SK-N-SH treated with all-trans-retinoic acid at 6 μM for 48 hours (cell line): Measurements from ENCODE around the gene CGB2.

Experiments
- ATAC-seq: fragments of 200-7000 bp; cut with Tn5 transposase; 3 replicates; pipeline ENCODE4 v1.9.1; 2020; ENCODE audit warnings: mild to moderate bottlenecking, moderate library complexity
- ARNTL ChIP-seq: fragments of 450-650 bp; formaldehyde crosslinking; IDR thresholded peaks from 2 replicates; pipeline ENCODE4 v1.5.0; 2020; ENCODE audit warnings: low read depth, mild to moderate bottlenecking, moderate library complexity, borderline replicate concordance
- BACH2 ChIP-seq: fragments of 250-450 bp; sonication (Bioruptor Pico); IDR thresholded peaks from 2 replicates; pipeline ENCODE4 v1.9.0; 2021; ENCODE audit warnings: mild to moderate bottlenecking, borderline replicate concordance
- CSDC2 ChIP-seq: fragments of 250-450 bp; sonication (Bioruptor Pico); IDR thresholded peaks from 2 replicates; pipeline ENCODE4 v1.5.0; 2020; ENCODE audit warnings: mild to moderate bottlenecking, moderate library complexity
- ESRRG ChIP-seq: fragments of 250-450 bp; sonication (Bioruptor Pico); IDR thresholded peaks from 2 replicates; pipeline ENCODE4 v1.6.1; 2021; ENCODE audit warnings: mild to moderate bottlenecking
- GLIS3 ChIP-seq: fragments of 250-450 bp; sonication (Bioruptor Pico); IDR thresholded peaks from 2 replicates; pipeline ENCODE4 v1.5.0; 2020; ENCODE audit warnings: mild to moderate bottlenecking, moderate library complexity
- ISL1 ChIP-seq: fragments of 250-450 bp; sonication (Bioruptor Pico); IDR thresholded peaks from 2 replicates; pipeline ENCODE4 v2.1.2; 2022; ENCODE audit warnings: mild to moderate bottlenecking, moderate library complexity
- PPARA ChIP-seq: fragments of 250-450 bp; sonication (Bioruptor Pico); IDR thresholded peaks from 2 replicates; pipeline ENCODE4 v1.5.0; 2020; ENCODE audit warnings: mild to moderate bottlenecking, borderline replicate concordance
- SNAI2 ChIP-seq: fragments of 250-450 bp; sonication (Bioruptor Pico); IDR thresholded peaks from 2 replicates; pipeline ENCODE4 v1.5.0; 2020; ENCODE audit warnings: mild to moderate bottlenecking, moderate library complexity
- TCF4 ChIP-seq: fragments of 250-450 bp; sonication (Bioruptor Pico); IDR thresholded peaks from 2 replicates; pipeline ENCODE4 v1.8.0; 2021; ENCODE audit warnings: mild to moderate bottlenecking, moderate library complexity, borderline replicate concordance
- TOX ChIP-seq: fragments of 250-450 bp; sonication (Bioruptor Pico); IDR thresholded peaks from 2 replicates; pipeline ENCODE4 v1.8.0; 2021; ENCODE audit warnings: mild to moderate bottlenecking, moderate library complexity, borderline replicate concordance
- ZFP3 ChIP-seq: fragments of 250-450 bp; sonication (Bioruptor Pico); IDR thresholded peaks from 2 replicates; pipeline ENCODE4 v1.5.0; 2020; ENCODE audit warnings: mild to moderate bottlenecking, moderate library complexity
- ZFP30 ChIP-seq: fragments of 450-650 bp; formaldehyde crosslinking; IDR thresholded peaks from 2 replicates; pipeline ENCODE4 v1.5.0; 2022; ENCODE audit warnings: mild to moderate bottlenecking, moderate library complexity
- ZNF565 ChIP-seq: fragments of 450-650 bp; formaldehyde crosslinking; conservative IDR thresholded peaks from 2 replicates; pipeline ENCODE4 v1.5.0; 2020; ENCODE audit warnings: low read depth, mild to moderate bottlenecking, moderate library complexity
- ZNF70 ChIP-seq: fragments of 450-650 bp; formaldehyde crosslinking; IDR thresholded peaks from 2 replicates; pipeline ENCODE4 v1.5.0; 2020; ENCODE audit warnings: mild to moderate bottlenecking, moderate library complexity
- ZNF8 ChIP-seq: fragments of 450-650 bp; formaldehyde crosslinking; IDR thresholded peaks from 2 replicates; pipeline ENCODE4 v1.5.0; 2020; ENCODE audit warnings: mild to moderate bottlenecking, moderate library complexity
- TF ChIP-seq, protein P1 (sequence below): fragments of 250-450 bp; sonication (Bioruptor Pico); IDR thresholded peaks from 2 replicates; pipeline ENCODE4 v1.8.0; 2021; ENCODE audit warnings: low read depth, mild to moderate bottlenecking, moderate library complexity, borderline replicate concordance
- TF ChIP-seq, protein P2 (sequence below): fragments of 250-450 bp; sonication (Bioruptor Pico); IDR thresholded peaks from 2 replicates; pipeline ENCODE4 v1.8.0; 2020; ENCODE audit warnings: mild to moderate bottlenecking, moderate library complexity, borderline replicate concordance
- TF ChIP-seq, protein P3 (sequence below): fragments of 250-450 bp; sonication (Bioruptor Pico); IDR thresholded peaks from 2 replicates; pipeline ENCODE4 v1.5.1; 2021; ENCODE audit warnings: mild to moderate bottlenecking, moderate library complexity
- TF ChIP-seq, protein P4 (sequence below): fragments of 250-450 bp; sonication (Bioruptor Pico); IDR thresholded peaks from 2 replicates; pipeline ENCODE4 v1.5.1; 2020; ENCODE audit warnings: low read depth, mild to moderate bottlenecking, moderate library complexity

Gene CGB2

DNA sequence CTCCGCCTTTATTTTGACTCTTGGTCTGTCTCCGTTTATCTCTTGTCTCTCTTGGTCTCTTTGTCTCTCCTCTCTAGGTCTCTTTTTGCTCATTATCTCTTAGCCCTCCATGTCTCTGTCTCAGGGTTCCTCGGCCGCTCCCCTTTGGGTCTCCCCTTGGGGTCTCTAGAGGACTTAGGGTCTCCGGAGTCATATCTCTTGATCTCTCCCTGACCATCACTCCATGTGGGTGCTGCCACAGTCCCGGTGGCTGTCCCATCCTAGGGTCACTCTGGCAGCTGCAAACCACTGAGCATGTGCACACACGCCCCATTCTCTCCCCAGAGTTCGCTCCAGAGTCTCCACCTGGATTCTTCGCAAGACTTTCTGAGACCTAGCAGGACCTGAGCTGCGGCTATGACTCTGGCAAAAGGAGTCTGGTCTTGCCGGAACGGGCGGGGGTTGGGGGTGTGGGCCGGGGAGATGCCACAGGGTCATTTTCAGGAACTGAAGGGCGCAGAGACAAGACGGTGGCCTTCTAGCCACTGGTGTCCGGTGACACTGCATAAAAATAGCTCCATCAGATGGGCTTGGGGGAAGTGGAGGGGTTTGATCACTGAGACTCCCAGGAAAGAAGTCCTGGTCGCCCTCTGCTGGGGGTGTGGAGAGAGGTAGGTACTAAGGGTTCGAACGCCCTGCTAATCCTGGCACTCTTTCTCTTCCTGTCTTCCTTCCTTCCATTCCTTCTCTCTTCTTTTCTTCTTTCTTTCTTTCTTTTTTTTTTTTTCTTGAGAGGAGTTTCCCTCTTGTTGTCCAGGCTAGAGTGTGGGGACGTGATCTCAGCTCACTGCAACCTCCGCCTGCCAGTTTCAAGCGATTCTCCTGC, 42.1 kb downstream of the CGB2 start:
- peak; percentile 60 for ATAC-seq
- TF ChIP-seq ZNF70 (CRISPR knock-in tag), result no peak
- no peak for TF ChIP-seq ISL1 (CRISPR knock-in tag)
- TF ChIP-seq, protein P1, sequence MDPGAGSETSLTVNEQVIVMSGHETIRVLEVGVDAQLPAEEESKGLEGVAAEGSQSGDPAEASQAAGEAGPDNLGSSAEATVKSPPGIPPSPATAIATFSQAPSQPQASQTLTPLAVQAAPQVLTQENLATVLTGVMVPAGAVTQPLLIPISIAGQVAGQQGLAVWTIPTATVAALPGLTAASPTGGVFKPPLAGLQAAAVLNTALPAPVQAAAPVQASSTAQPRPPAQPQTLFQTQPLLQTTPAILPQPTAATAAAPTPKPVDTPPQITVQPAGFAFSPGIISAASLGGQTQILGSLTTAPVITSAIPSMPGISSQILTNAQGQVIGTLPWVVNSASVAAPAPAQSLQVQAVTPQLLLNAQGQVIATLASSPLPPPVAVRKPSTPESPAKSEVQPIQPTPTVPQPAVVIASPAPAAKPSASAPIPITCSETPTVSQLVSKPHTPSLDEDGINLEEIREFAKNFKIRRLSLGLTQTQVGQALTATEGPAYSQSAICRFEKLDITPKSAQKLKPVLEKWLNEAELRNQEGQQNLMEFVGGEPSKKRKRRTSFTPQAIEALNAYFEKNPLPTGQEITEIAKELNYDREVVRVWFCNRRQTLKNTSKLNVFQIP (CRISPR knock-in tag), result no peak
- TF ChIP-seq, protein P2, sequence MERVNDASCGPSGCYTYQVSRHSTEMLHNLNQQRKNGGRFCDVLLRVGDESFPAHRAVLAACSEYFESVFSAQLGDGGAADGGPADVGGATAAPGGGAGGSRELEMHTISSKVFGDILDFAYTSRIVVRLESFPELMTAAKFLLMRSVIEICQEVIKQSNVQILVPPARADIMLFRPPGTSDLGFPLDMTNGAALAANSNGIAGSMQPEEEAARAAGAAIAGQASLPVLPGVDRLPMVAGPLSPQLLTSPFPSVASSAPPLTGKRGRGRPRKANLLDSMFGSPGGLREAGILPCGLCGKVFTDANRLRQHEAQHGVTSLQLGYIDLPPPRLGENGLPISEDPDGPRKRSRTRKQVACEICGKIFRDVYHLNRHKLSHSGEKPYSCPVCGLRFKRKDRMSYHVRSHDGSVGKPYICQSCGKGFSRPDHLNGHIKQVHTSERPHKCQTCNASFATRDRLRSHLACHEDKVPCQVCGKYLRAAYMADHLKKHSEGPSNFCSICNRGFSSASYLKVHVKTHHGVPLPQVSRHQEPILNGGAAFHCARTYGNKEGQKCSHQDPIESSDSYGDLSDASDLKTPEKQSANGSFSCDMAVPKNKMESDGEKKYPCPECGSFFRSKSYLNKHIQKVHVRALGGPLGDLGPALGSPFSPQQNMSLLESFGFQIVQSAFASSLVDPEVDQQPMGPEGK (CRISPR knock-in tag), result no peak
- TF ChIP-seq ESRRG, result no peak
- TF ChIP-seq SNAI2 (CRISPR knock-in tag), result no peak
- TF ChIP-seq PPARA, result no peak
- TF ChIP-seq ZNF8, result no peak
- no peak for TF ChIP-seq CSDC2 (CRISPR knock-in tag)
- no peak for TF ChIP-seq ZNF565
- TF ChIP-seq, protein P3, sequence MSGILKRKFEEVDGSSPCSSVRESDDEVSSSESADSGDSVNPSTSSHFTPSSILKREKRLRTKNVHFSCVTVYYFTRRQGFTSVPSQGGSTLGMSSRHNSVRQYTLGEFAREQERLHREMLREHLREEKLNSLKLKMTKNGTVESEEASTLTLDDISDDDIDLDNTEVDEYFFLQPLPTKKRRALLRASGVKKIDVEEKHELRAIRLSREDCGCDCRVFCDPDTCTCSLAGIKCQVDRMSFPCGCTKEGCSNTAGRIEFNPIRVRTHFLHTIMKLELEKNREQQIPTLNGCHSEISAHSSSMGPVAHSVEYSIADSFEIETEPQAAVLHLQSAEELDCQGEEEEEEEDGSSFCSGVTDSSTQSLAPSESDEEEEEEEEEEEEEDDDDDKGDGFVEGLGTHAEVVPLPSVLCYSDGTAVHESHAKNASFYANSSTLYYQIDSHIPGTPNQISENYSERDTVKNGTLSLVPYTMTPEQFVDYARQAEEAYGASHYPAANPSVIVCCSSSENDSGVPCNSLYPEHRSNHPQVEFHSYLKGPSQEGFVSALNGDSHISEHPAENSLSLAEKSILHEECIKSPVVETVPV (CRISPR knock-in tag), result no peak
- TF ChIP-seq ZFP3 (CRISPR knock-in tag), result no peak
- TF ChIP-seq ZFP30 (CRISPR knock-in tag), result no peak
- TF ChIP-seq TOX (CRISPR knock-in tag), result no peak
- TF ChIP-seq ARNTL, result no peak
- TF ChIP-seq, protein P4, sequence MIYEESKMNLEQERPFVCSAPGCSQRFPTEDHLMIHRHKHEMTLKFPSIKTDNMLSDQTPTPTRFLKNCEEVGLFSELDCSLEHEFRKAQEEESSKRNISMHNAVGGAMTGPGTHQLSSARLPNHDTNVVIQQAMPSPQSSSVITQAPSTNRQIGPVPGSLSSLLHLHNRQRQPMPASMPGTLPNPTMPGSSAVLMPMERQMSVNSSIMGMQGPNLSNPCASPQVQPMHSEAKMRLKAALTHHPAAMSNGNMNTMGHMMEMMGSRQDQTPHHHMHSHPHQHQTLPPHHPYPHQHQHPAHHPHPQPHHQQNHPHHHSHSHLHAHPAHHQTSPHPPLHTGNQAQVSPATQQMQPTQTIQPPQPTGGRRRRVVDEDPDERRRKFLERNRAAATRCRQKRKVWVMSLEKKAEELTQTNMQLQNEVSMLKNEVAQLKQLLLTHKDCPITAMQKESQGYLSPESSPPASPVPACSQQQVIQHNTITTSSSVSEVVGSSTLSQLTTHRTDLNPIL (CRISPR knock-in tag), result no peak
- no peak for TF ChIP-seq TCF4 (CRISPR knock-in tag)

DNA sequence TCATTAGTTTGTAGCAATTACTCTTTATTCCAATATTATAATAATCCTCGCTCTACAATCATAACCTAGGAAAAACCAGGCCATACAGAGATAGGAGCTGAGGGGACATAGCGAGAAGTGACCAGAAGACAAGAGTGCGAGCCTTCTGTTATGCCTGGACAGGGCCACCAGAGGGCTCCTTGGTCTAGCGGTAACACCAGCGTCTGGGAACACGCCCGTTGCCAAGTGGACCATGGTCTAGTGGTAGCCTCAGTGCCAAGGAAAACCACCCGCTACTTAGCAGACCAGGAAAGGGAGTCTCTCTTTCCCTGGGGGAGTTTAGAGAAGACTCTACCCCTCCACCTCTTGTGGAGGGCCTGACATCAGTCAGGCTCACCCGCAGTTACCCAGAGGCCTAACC, 43.2 kb downstream of the CGB2 start:
- ATAC-seq, result peak; percentile 45; the same call in 2 of the 3 replicates

DNA sequence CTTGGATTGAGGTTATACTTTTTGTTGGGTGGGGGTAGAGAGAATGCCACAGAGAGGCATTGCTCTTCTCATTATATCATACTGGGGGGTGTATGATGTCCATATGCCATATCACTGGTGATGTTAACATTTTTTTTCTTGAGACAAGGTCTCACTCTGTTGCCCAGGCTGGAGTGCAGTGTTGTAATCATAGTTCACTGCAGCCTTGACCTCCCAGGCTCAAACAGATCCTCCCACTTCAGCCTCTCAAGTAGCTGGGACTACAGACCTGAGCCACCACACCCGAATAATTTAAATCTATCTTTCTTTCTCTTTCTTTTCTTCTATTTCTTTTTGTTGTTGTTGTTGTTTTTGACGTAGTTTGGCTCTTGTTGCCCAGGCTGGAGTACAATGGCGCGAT, 48.7 kb downstream of the CGB2 start:
- no peak for ATAC-seq
- no peak for TF ChIP-seq TOX (CRISPR knock-in tag)
- TF ChIP-seq, protein P1 (CRISPR knock-in tag), result no peak
- TF ChIP-seq, protein P4 (CRISPR knock-in tag), result no peak
- no peak for TF ChIP-seq GLIS3 (CRISPR knock-in tag)
- no peak for TF ChIP-seq BACH2 (CRISPR knock-in tag)
